GM06990 (cell line): ENCODE measurements around the gene KDM4B.

Experiments
- DNase-seq: peaks from one replicate; pipeline ENCODE4 v3.0.0-alpha.2; 2011; ENCODE audit not compliant: insufficient read length; ENCODE audit errors: extremely low read depth
- H3K27me3 ChIP-seq: replicated peaks from 2 replicates; pipeline ENCODE4 v1.6.0; 2011; ENCODE audit warnings: low read length; ENCODE audit not compliant: control insufficient read depth, insufficient read depth
- H3K36me3 ChIP-seq: 2 replicates; pipeline ENCODE4 v1.5.1; 2011; ENCODE audit warnings: low read length; ENCODE audit not compliant: control insufficient read depth, insufficient read depth
- H3K4me3 ChIP-seq: replicated peaks from 2 replicates; pipeline ENCODE4 v1.5.1; 2011; ENCODE audit warnings: low read depth, mild to moderate bottlenecking, control low read depth, low read length
- TF ChIP-seq, protein P1 (sequence below): IDR thresholded peaks from 2 replicates; pipeline ENCODE4 v1.5.1; 2011; ENCODE audit warnings: low read length, control low read depth, mild to moderate bottlenecking, inconsistent platforms; ENCODE audit not compliant: insufficient read depth, poor library complexity, severe bottlenecking

The KDM4B gene

DNA sequence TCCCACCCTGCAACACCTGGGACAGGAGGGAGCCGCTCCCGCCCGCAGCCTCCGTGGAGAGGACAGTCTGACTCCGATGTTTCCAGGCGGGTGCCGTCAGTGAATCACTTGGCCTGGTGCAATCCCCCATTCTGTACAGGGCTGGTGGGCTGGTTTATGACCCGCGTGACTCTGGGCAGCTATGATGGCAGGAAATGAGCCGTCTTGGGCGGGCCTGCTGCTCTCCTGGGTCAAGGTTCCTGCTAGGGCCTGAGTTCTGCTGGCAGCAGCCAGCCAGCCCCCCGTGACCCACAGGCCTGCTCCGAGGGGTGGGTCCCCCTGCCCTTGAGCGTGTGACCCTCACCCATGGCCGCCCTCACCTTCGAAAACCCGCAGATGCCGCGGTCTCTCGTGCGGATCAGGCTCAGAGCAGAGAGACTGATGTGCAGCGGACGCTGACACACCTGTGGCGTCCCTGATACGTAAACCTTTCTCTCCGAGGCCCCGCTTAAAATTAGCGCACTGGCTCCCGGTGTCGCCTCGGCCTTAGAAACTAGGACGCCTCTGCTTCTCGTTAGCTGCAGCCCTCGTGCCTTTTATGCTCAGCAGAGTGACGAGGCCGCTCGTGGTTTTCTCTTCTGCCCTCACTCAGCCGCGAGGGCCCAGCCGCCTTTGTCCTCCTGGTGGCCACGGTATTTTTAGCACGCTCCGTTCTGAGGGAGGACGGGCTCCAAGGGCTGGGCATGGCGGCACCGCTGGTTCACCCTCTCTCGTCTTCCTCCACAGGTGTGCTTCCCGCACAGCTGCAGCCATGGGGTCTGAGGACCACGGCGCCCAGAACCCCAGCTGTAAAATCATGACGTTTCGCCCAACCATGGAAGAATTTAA lies 63.4 kb downstream of the KDM4B start:
- H3K4me3 ChIP-seq: no peak overlapping the region
- H3K27me3 ChIP-seq: no peaks in the 10 kb centered on the region
- H3K36me3 ChIP-seq: peaks cover 9% of the 10 kb centered on the region
- TF ChIP-seq, protein P1, sequence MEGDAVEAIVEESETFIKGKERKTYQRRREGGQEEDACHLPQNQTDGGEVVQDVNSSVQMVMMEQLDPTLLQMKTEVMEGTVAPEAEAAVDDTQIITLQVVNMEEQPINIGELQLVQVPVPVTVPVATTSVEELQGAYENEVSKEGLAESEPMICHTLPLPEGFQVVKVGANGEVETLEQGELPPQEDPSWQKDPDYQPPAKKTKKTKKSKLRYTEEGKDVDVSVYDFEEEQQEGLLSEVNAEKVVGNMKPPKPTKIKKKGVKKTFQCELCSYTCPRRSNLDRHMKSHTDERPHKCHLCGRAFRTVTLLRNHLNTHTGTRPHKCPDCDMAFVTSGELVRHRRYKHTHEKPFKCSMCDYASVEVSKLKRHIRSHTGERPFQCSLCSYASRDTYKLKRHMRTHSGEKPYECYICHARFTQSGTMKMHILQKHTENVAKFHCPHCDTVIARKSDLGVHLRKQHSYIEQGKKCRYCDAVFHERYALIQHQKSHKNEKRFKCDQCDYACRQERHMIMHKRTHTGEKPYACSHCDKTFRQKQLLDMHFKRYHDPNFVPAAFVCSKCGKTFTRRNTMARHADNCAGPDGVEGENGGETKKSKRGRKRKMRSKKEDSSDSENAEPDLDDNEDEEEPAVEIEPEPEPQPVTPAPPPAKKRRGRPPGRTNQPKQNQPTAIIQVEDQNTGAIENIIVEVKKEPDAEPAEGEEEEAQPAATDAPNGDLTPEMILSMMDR: no peak
- no peak for DNase-seq

- no peak overlapping the region for H3K4me3 ChIP-seq
- H3K36me3 ChIP-seq: peaks cover 13% of the 10 kb centered on the region
- TF ChIP-seq, protein P1: no peak
- no peaks in the 10 kb centered on the region for H3K27me3 ChIP-seq
- no peak for DNase-seq
Observed at GRCh38 chr19:5035105-5035761, 66.3 kb downstream of the KDM4B start.

DNA sequence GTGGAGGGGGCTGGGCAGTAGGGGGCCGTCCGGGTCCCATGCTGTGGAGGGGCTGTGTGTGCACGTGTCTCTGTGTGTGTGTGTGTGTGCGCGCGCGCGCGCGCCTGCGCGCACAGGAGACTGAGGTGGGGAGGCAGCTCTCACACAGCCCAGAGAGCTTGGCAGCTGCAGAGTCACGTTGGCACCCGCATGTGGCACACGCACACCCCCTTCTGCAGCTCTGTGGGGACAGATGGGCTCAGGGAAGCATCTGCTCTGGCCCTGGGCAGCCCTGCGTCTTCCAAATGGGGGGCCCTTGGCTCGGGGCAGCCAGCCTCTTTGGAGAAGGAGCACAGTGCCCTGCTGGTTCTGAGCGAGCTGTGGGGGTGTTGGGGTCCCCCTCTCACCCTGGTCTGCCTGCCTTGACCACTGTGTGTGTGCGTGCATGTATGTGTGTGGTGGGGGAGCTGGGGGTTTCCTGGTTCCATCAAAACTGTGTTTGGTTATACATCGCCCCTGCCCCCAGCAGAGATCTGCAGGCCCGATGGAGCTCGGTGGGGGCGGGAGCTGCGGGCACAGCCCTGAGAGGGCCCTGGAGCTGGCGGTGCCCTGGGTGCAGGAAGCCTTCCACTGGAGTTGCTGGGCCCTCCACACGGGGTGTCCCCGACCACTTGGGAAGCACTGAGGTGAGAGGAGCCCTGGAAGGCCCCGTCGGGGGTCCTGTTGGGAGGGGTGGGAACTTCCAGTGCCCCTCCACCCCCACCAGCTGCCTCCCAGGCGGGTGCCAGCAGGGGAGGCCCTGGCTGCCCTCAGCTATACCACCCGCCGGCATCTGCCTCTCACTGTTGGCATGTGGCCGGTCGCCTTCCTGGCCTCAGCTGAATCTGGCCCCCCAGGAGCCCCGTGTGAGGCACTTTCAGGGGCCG lies 67.1 kb downstream of the KDM4B start:
- no peak for DNase-seq
- Histone ChIP-seq H3K4me3 (no peak overlapping the region), H3K27me3 (no peaks in the 10 kb centered on the region), H3K36me3 (peaks cover 21% of the 10 kb centered on the region)
- TF ChIP-seq, protein P1: no peak

DNA sequence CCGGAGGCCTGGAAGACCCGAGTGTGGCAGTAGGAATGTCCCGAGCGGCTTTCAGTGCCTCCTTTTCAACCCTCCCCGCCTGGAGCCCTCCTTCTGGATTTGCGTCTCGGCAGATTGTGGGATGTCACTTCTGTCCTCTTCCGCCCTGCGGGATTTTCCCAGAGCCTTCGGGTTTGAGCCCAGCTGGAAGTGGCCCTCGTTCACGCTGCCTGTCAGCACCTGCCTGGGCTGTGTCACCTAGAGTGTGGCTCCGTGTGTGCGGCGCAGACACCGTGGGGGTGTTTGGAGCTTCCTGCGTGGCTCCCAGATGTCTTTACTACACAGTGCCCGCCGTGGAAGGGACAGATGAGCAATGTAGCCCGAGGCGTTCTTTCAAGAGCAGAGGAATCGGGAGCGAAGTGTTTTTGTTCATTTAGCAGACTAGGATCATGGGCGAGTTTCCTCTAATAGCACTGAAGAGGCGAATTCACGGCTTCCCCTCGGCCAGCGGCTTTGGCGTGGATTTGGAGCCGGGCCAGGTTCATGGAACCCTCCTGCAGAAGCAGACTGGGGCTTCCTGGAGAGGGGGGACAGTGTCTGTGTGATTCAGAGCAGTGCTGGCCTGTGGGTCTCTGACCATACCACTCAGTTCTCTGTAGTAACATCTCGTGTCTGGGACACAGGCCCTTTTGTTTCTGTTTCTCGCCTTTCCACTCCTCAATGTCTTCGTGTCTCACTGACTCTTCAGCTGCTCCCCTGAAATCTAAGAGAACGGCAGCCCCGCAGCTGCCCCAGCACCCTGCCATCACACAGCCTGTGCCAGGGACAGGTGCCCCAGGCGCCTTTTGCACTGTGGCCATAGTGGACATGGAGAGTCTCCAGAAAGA lies 68.0 kb downstream of the KDM4B start:
- TF ChIP-seq, protein P1: no peak

GRCh38 chr19:5037936-5038335 lies 69.0 kb downstream of the KDM4B start:
- no peak for DNase-seq
- Histone ChIP-seq H3K27me3 (no peaks in the 10 kb centered on the region), H3K4me3 (no peak overlapping the region), H3K36me3 (peaks cover 27% of the 10 kb centered on the region)
- TF ChIP-seq, protein P1: no peak

More for the DNA sequence above, 68.0 kb downstream of the KDM4B start:
- Histone ChIP-seq H3K36me3 (peaks cover 26% of the 10 kb centered on the region), H3K4me3 (no peak overlapping the region), H3K27me3 (no peaks in the 10 kb centered on the region)
- DNase-seq: no peak
